Stimulated activated CD4-positive, alpha-beta T cell treated with anti-CD3 and anti-CD28 coated beads, Interleukin-1b, Interleukin-23, amount 100 ng/mL, for 24 hours (primary cell): ENCODE results near the gene LZTS2.
A peak's percentile ranks its signal among the peaks of the same experiment; 100 is the strongest.

Experiments used
- DNase-seq, 4 experiments: peaks; one replicate each; pipeline ENCODE4 v3.0.0-alpha.2; 2020; ENCODE audit warnings: low read depth in 4 of 4, low spot score in 1 of 4

The LZTS2 gene

DNA sequence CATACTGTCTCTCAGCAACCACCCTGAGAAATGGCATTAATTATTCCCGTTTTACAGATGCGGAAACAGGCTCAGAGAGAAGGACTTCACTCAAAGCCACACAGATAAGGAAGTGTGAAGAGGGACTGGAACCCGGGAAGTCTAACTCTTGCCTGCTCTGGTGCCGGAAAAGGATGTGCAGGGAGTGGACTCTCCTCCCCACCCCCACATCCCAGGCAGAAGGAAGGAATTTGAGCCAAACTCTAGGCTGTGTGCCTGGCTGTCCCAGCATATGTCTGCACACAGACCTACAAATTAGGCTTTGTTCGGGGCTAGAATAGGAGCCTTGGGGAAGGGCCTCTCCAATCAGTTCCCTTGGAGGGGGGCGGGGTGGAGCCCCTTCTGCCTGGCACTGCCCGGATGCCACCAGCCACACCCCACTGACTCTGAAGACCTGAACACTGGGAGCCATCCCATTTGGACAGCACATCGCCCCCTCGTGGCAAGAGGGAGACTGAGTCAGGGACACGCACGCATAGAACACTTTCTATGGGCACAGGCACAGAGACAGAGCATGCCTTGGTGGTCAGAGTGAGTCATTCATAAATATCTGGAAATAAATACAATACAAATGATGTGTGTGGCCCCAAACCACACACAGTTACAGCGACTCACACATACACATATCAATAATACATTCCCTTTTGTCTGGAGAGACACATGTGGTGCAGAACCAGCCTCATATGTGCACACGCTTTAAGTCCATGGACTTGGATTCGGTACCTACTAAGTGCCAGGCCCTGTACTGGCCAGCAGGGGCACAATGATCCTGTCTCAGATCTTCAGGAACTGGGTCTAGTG is 13.1 kb downstream of the LZTS2 start:
- DNase-seq, result peak in 3 of 4 experiments; percentile 63 to 71 (median 66)

DNA sequence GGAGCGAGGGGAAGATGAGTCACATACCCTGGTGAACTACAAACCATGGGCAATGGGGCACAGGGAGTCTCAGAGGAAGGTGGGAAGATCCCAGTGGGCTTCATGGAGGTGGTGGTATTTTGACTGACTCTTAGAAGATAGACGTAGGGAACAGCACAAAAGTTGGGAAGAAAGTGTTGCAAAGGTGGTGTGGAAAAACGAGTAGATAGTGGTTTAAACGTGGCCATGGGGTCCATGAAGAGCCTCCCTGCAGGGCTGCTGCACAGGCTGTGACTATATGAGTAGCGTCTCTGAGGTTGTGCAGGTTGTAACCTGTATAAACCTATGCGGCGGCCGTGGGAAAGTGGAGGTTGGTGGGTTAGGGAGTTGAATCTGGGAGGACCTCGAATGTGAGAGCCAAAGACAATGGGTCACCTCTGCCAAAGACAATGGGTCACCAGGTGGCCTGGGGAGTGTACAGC is 13.8 kb downstream of the LZTS2 start:
- no peak for DNase-seq

DNA sequence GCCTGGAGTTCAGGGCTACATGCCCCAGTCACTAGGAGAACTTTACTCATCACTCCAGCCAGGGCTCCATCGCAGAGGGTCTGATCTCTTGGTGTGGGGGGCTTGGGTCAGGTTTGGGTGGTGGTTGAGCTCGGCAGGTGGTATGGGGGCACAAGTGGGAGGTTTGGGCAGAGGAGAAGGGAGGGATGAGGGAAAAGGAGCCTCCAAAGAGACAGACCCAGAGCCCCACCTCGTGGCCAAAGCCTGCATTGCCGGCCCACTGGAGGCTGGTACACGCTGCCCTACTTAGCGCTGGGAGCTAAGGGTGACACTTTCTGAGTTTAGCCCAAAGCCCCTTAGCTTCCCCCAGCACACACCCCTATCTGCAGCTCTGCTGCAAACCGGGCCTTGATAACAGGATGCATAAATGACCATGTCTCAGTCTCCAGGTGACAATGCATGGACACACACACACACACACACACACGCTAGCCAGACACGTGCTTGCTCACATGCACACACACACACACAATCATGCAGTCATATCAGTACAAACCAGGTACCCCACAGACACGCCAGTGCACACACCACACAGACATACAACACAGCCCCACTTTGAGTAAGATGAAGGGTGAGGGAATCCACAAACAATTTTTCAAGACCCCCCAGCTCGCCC is 14.7 kb downstream of the LZTS2 start:
- DNase-seq, result peak in 3 of 4 experiments; percentile 57 to 68 (median 66)

DNA sequence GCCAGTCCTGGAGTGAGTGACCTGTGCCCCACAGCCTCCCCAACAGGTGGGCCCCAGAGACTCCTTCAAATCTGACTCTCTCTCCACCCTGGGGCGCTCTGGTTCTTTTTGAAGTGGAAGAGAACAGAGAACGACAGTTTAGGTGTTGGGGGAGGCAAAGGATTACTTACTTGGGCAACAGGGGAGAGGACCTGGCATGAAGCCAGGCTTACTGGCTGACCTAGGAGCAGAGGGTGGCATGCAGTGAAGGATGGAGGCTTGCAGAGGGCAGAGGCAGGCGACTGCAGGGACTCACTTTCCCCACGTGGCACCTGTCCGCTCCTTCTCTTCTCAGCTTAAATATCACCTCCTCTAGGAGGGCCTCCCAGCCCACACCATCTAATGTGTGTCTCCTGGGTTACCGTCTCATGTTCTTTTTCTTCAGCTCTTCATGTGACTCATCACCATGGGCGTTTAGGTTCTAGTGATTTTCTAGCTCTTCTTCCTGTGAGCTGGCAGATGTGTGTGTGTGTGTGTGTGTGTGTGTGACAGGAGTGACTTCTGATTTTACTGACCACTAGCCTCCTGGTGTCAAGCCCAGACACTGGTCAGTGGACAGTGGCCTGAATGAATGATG is 15.5 kb downstream of the LZTS2 start:
- no peak for DNase-seq

DNA sequence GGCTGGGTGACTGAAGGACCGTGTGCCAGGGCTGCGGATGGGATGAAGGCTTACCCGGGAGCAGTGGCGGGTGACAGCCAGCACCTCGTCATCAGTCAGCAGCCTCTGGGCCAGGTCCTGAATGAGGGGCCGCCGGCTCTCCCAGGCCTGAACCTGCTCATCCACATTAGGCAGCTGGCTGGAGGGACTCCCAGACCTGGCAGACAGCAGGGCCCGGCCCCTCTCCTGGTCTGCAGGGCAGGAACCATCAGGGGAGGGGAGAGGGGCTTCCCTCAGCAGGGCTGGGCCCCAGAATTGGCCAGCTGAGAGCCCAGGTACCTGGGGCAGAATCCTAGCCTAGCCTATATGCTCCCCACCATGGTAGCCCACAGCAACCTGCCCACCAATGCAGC is 16.0 kb downstream of the LZTS2 start:
- no peak for DNase-seq

DNA sequence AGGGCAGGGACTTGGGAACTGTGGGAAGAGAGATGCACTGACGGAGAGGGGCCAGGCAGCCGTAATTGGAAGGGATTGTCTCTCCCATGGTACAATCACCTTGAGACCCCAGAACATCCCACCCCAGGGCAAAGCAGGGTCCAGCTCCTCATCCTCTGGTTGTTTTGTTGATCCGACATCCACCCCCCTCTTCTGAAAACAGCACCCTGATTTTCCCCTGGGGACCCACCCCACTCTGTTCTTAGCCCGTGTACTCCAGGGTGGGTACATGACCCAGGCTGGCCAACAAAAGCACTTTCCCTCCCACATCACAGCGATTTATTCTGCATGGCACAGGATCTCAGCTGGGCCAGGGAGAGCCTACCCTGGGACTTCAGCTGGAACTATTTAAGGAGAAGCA is 17.2 kb downstream of the LZTS2 start:
- no peak for DNase-seq

DNA sequence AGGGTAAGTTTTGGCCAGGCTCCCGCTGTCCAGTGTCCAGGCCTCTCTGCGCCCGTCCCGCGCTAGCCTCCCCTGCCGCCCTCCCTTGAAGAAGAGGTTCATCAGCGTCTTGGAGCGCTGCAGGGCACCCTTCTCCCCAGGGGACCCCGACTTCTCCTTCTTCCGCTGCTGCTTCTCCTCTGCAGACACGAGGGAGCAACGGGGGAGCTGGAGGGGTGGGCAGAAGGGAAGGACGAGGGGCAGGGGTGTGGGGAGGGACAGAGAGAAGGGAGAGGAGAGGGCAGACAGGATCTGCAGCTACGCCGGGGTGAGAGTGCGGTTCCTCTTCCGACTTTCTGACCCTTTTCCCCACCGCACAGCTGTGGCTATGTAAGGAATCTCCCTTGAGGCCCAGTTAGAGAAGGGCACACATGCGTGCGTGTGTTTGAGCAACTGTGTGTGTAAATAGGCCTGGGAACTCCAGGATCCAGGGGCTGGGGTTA is 18.6 kb downstream of the LZTS2 start:
- DNase-seq, result no peak

DNA sequence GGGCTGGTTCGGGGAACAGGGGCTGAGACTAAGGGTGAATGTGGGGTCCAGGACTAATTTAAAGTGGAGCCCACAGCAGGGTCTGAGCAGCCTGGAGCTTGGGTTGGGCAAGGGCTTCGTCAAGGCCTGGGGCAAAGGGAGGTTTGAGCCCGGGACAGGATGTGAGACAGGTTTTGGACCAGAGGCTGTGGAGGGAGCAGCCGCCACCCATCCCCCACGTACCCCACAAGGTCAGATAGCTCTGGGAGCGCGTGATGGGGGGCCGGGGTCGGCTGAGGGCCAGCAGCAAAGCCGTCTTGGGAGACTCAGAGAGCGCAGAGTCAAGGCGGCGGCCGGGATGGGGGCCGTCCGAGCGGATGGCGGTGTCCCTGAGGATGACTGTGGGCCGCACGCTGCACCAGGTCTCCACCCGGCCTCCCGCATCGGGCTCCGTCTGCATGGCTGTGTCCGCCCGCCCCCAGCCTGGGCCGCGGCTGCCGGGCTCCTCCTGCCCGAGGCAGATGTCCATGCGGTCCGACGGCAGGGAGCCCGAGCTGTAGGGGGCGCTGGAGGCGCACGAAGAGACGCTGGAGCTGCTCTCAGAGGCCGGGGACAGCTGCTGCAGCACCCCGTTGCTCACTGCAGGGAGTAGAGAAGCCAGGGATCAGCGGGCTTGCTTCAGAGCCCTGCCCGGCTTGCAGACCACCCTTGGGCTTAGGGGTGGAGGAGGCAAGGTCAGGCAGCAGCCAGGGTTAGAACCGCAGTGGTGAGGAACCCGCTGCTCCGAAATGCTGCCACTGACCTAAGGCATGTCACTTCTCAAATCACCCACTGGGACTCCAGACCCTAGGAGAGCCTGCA is 19.2 kb downstream of the LZTS2 start:
- peak in 3 of 4 experiments; percentile 50 to 74 (median 70) for DNase-seq

DNA sequence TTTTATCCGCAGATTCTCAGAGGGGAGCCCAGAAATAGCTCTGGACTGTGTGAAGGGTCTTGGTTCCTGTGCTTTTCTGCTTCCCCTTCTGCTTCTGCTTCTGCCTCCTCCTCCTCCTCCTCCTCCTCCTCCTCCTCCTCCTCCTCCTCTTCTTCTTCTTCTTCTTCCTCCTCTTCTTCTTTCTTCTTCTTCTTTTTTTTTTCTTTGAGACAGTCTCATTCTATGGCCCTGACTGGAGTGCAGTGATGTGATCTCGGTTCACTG is 19.8 kb downstream of the LZTS2 start:
- no peak for DNase-seq

DNA sequence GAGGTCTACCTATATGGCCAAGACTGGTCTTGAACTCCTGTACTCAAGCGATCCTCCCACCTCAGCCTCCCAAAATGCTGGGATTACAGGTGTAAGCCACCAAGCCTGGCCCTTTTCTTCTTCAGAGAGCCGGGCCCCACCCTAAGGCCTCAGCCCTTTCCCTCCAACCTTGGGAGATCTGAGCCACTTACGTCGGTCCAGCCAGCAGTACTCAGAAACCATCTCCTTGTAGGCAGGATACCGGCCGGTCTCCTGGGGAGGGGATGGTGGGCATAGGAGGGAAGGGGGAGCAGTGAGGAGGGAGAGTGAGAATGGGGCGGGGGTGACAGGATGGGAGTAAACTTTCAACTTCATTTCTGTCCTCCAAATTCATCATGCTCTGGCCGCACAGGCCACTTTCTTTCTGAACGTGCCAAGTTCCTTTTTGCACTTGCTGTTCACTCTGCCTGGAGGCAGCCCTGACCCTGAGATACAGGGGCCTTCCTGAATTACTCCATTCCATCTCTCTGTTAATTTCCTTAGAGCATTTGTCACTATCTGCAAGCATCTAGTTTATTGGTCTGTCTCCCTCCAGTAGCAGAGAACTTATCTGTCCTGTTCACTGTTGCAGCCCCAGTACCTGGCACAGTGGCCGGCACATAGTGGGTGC is 20.9 kb downstream of the LZTS2 start:
- no peak for DNase-seq

DNA sequence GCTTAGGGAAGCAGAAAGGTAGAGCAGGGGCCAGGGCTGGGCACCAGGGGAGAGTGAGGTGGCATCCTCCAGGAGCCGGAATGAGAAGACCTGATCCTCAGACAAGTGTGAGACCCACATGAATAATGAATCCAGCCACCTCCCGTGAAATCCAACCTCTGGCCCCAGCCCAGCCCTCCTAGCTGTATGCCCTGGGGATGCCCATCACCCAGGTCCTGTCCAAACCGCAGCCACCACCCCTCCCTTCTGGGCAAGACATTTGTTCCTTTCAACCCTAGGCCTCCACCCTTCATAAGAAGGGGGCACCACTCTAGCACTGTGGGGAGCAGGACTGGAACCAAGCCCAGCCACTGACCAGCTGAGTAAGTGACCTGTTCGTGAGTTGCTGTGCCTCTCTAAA is 21.6 kb downstream of the LZTS2 start:
- DNase-seq, result no peak

DNA sequence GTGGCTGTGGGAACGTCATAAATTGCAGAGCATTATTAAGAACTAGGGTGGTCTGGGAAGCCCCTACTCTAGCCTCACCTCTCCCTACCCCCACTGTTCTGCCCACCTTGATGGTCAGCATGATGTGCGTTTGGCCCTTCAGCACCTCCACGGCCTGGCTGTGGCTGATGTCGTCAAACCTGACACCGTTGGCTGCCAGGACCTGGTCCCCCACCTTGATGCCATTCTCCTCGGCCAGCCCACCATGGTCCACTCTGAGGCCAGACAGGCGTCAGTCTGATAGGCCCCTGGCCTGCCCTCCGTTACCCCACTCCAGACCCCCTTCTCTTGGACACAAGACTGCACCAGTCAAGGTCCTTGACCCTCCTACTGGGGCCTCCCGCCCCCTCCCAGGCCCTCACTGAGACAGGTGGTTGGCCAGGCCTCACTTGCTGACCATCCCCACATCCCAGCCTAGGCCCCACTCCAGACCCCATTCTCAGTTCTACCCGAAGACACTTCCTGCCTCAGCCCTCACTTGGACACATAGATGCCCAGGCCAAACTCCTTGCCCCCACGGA is 22.2 kb downstream of the LZTS2 start:
- DNase-seq, result no peak

DNA sequence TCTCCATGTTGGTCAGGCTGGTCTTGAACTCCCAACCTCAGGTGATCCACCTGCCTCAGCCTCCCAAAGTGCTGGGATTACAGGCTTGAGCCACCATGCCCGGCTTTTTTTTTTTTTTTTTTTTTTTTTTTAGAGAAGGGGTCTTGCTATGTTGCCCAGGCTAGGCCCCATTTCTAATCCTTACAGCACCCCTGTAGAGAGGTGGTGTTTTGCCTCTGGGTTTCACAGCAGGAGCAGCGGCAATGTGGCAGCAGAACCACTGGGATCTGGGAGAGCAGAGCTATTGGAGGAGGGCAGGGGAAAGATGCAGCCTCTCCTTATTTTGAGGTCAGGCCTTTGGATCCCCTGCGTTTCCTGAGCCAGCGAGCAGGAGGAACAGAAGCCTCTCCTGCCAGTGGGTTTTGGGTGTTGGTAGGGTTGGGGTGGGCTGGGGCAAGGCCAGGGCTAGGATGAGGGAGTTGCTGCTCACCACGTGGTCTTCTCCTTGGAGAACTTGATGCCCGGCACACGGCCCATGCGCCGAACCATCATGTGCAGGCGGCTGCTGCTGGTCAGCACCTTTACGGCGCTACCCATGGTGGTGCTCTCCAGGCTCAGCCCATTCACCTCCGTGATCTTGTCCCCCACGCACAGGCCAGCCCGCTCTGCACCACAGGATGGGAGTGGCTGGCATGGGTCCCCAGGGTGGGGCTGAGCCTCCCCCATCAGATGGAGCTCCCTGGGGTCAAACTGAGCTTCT is 23.5 kb downstream of the LZTS2 start:
- DNase-seq, result no peak

DNA sequence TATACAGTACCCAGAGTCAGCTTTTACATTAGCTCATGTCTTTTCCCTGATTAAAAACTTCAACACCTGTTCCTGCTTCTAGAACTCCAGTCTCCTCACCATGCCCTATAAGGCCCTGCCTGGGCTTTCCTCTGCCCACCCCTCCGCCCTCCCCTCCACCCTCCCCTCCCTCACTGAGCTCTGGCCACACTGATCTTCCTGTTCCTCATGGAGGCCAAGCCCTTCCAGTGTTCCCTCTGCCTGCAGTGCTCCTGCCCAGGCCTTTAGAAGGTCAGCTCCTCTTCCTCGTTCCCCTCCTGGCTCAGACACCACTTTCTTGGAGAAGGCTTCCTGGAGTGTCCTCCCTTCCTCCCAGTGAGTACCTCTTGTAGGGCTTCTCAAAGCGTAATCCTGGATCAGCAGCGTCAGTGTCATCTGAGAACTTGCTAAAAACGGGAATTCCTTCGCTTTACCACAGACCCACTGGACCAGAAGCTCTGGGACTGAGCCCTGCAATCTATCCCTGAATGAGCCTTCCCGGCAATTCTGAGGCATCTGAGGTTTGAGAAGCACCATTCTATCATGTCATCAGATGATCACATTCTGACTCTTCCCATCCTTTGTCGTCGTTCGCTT is 27.6 kb downstream of the LZTS2 start:
- DNase-seq, result no peak

DNA sequence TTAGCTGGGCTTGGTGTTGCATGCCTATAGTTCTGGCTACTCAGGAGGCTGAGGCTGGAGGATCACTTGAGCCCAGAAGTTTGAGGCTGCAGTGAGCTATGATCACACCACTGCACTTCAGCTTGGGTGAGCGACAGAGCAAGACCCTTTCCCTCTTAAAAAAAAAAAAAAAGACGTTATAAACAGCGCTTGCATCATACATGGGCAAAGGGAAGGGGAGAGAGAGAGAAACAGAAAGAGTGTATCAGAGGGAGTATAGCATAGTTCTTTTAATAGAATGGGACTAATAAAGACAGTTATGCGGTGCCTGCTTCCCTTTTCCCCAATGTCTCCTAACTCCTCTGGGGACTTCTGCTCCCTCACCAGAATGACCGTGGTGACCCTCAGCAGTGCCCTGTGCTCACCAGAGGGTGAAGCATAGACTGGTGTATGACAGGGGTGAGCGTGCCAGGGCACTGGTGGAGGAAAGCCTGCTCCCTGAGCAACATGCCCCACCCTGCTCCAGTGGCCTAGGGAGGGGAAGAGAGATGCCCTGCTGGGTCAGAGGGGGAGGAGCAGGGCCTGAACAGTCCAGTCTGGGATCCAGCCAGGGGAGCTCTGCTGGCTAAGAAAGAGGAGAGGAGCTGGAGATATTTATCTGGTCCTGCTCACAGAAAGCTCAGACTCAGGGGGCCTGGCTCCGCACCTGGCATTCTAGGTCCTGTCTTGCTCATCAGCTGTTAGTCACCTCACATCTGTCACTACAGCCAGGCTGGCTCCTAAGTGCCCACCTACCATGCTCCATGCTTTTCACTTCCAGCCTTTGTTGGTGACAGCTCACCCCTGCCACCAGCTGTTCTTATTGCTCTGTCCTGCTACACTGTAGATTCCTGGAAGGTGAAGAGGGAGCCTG is 29.1 kb downstream of the LZTS2 start:
- no peak for DNase-seq

DNA sequence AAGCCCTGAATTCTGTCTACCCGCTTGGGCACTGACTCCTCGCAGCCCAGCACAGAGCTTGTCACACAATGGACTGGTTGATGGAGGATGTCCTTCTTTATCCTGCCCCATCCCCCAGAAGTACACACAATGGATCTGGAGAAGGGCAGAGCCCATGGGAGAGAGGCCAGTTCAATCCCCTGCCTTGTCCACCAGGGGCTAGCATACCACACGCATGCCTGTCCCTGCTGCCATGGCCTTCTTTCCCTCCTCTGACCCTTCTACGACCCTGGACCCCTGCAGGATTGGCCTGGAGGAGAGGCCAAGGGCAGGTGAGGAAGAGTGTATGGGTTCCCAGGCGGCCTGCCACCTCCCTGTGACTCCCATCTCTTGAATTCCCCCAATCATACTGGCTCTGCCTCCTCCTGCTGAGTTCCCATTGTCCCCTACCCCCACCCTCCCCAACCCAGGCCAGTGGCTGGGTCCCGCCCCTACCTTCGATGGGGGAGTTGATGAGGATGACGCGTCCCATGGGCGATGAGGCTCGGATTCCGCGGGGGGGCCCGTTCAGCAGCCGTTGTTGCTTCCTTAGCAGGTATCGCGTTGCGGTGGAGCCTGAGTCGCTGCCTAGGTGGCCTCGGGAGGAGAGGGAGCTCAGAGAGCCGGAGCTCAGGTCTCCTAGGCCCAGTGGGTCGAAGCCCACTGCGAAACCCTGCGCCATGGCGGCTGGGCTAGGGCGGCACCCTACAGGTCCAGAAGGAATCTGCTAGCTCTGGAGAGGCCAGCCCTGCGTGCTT is 30.1 kb downstream of the LZTS2 start:
- DNase-seq, result no peak

DNA sequence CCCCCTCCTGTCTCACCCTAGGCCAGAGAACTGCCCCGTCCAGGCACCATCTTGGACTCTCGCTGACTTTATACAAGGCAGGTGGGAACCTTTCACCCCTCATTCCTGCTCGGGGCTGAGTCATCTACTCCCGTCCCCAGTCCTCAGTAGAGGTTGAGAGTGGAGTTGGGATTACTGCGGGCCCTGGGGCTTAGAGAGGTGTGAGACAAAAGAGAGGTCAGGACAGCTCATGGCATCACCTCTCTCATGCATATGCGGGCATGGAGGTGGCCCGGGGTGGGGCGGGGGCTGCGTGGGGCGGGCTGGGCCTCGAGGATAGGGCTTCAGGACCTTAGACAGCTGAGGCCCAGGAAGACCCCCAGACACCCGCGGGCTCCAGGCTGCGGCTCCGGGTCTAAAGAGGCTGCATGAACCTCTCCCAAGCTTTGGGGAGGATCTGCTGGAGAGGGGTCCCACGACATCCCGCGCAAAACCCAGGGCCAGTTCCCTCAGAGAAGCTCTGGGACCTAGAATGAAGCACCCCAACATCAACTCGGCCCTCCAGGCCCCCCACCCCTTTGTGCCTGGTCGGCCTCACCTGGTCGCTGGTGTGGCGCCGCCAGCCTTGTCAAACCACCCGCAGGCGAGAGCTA is 31.0 kb downstream of the LZTS2 start:
- no peak for DNase-seq
